OCI-LY7 (cell line): ENCODE data around the gene BMAL2. TPM values are rescaled to one million over a fixed set of nuclear protein-coding genes. Genes with fewer than 3 reads are reported as not detected.

Experiments
- BruUV-seq: library from RNA; stranded (reverse); fragments of 400-500 nt; replicated peaks from 2 replicates; lab custom pipeline; 2021; lab: Mats Ljungman, UMichigan
- CTCF ChIA-PET: fragments of 300-600 bp; sonication (Branson Sonifier 250); formaldehyde crosslinking; loops from one replicate; lab custom pipeline; 2022; ENCODE audit warnings: antibody characterized with exemption; ENCODE audit not compliant: unreplicated experiment; lab: Charles Lee
- POLR2A ChIA-PET: fragments of 300-600 bp; sonication (Branson Sonifier 250); formaldehyde crosslinking; loops from one replicate; lab custom pipeline; 2022; ENCODE audit warnings: antibody characterized with exemption; lab: Charles Lee
- DNase-seq: peaks from one replicate; pipeline ENCODE4 v3.0.0-alpha.2; 2015; ENCODE audit warnings: low spot score
- H2AFZ ChIP-seq: fragments of 200-600 bp; sonication (generic), shearing (Covaris generic); 2 replicates; pipeline ENCODE4 v1.6.1; 2014; ENCODE audit warnings: mild to moderate bottlenecking, antibody characterized with exemption, low read length, moderate library complexity
- H3K27ac ChIP-seq: fragments of 200-600 bp; sonication (generic); 2 replicates; pipeline ENCODE4 v1.5.1; 2014; ENCODE audit warnings: mixed run types, low read depth, mild to moderate bottlenecking, moderate library complexity, low read length, inconsistent platforms; ENCODE audit not compliant: poor library complexity, severe bottlenecking
- H3K36me3 ChIP-seq: fragments of 200-600 bp; sonication (generic); 2 replicates; pipeline ENCODE4 v1.6.1; 2014; ENCODE audit warnings: mild to moderate bottlenecking, antibody characterized with exemption, low read length, moderate library complexity, mixed read lengths; ENCODE audit not compliant: insufficient read depth
- H3K4me1 ChIP-seq: fragments of 200-600 bp; sonication (generic); 2 replicates; pipeline ENCODE4 v1.5.1; 2014; ENCODE audit warnings: mild to moderate bottlenecking, low read length; ENCODE audit not compliant: insufficient read depth, poor library complexity, severe bottlenecking
- H3K4me2 ChIP-seq: fragments of 200-600 bp; sonication (generic); 2 replicates; pipeline ENCODE4 v1.6.1; 2014; ENCODE audit warnings: mild to moderate bottlenecking, low read length
- H3K4me3 ChIP-seq: fragments of 200-600 bp; sonication (generic); 2 replicates; pipeline ENCODE4 v1.5.1; 2014; ENCODE audit warnings: mild to moderate bottlenecking, low read depth, low read length; ENCODE audit not compliant: poor library complexity, severe bottlenecking
- H3K79me2 ChIP-seq: fragments of 200-600 bp; sonication (generic); 2 replicates; pipeline ENCODE4 v1.6.1; 2016; ENCODE audit warnings: low read depth, mild to moderate bottlenecking, low read length, moderate library complexity, mixed read lengths; ENCODE audit not compliant: insufficient read depth
- H3K9me2 ChIP-seq: fragments of 200-600 bp; sonication (generic); 2 replicates; pipeline ENCODE4 v1.6.1; 2016; ENCODE audit warnings: mild to moderate bottlenecking, low read length, mixed read lengths; ENCODE audit not compliant: insufficient read depth
- H3K9me3 ChIP-seq: fragments of 200-600 bp; sonication (generic); 2 replicates; pipeline ENCODE4 v1.6.1; 2014; ENCODE audit warnings: mild to moderate bottlenecking, mixed run types, low read length, mixed read lengths
- H4K20me1 ChIP-seq: fragments of 200-600 bp; sonication (generic); 2 replicates; pipeline ENCODE4 v1.6.1; 2014; ENCODE audit warnings: mild to moderate bottlenecking, antibody characterized with exemption, low read length, moderate library complexity, mixed read lengths; ENCODE audit not compliant: insufficient read depth
- CTCF ChIP-seq: fragments of 200-600 bp; sonication (generic); conservative IDR thresholded peaks from 2 replicates; pipeline ENCODE4 v1.5.1; 2014; ENCODE audit warnings: mild to moderate bottlenecking, antibody characterized with exemption, low read length, moderate library complexity, mixed read lengths
- EZH2phosphoT487 ChIP-seq: fragments of 200-600 bp; sonication (generic); IDR thresholded peaks from 2 replicates; pipeline ENCODE4 v1.6.1; 2018; ENCODE audit warnings: low read depth, borderline replicate concordance, mild to moderate bottlenecking, mixed run types, antibody characterized with exemption, low read length, moderate library complexity, mixed read lengths
- intact Hi-C: fragments of 100-400 bp; cut with micrococcal nuclease; formaldehyde crosslinking; loops from one replicate; pipeline ENCODE4 v1.10.0; 2022; ENCODE audit not compliant: unreplicated experiment
- total RNA-seq, 2 experiments: library from RNA; depleted of rRNA in 1 of 2; stranded (reverse); fragments of >200 nt in 1 of 2; shearing (Covaris generic) in 1 of 2; gene quantifications; 2 replicates each; pipeline ENCODE4 v1.2.3, GENCODE V29; 2014 to 2022

BMAL2 gene
- total RNA-seq, 2 experiments from 2014 or later = 0.06 TPM; not detected in 1

DNA sequence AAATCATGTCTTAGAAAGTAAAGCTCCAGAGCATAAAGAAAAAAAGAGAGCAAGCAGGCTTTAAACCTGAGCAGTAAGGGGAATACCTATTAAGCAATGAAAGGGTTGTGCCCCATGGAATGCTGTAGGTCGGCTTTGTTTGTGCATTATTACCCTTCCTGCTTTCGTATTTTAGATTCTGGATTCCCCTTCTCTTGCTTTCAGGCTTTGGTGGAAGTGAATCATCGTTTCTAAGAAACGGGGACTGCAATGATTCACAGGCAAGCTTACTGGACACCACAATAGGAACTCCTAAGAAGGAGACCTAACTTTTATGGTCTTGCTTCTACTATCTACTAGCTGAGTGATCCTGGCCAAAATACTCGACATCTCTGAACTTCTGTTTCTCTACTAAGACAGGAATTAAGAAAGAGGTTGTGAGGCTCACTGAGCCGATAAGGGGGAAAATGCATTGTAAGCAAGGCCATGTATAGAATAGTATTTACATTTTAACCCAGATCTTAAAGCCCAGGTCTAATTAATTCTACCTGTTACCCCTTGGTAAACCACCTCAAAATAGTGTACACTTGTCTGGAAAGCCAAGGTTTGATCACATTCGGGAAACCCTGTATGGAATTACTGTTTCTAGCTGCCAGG, 1.2 kb upstream of the BMAL2 start:
- CTCF ChIA-PET = no interaction called here
- no peaks in the 10 kb centered on the region for H3K79me2 ChIP-seq
- no peak overlapping the region for H2AFZ ChIP-seq
- no peaks in the 10 kb centered on the region for H3K9me3 ChIP-seq
- no peak for DNase-seq
- BruUV-seq = no TSS peak
- no peak overlapping the region for H3K27ac ChIP-seq
- no peak overlapping the region for H3K4me2 ChIP-seq
- TF ChIP-seq EZH2phosphoT487 (no peak), CTCF (no peak)
- H4K20me1 ChIP-seq = 0 out of 2 replicates have a peak, but pooled peaks cover 4% of the 10 kb centered on the region
- intact Hi-C loops = no loop called here
- no peaks in the 10 kb centered on the region for H3K9me2 ChIP-seq
- no peak overlapping the region for H3K4me3 ChIP-seq
- H3K36me3 ChIP-seq = no peaks in the 10 kb centered on the region
- POLR2A ChIA-PET = no interaction called here
- H3K4me1 ChIP-seq = no peaks in the 10 kb centered on the region

- POLR2A ChIA-PET = no interaction called here
- BruUV-seq = no TSS peak
These were observed 710 bp upstream of the BMAL2 start for GRCh38 chr12:27331927-27332324.

More at GRCh38 chr12:27331927-27332324, 710 bp upstream of the BMAL2 start:
- Histone ChIP-seq H2AFZ (no peak overlapping the region), H3K36me3 (no peaks in the 10 kb centered on the region), H3K4me2 (no peak overlapping the region), H3K9me3 (no peaks in the 10 kb centered on the region), H3K27ac (no peak overlapping the region), H3K4me1 (no peaks in the 10 kb centered on the region), H3K9me2 (no peaks in the 10 kb centered on the region), H3K4me3 (no peak overlapping the region), H4K20me1 (0 out of 2 replicates have a peak, but pooled peaks cover 4% of the 10 kb centered on the region), H3K79me2 (no peaks in the 10 kb centered on the region)
- no peak for DNase-seq
- CTCF ChIA-PET = no interaction called here
- intact Hi-C loops = no loop called here
- TF ChIP-seq EZH2phosphoT487 = no peak
- no peak for TF ChIP-seq CTCF
